GM21576 (cell line): ENCODE measurements around the gene PAPSS1.
"Not testable (repeated sequence)": the region's sequence is repeated elsewhere in the genome, so short reads cannot be mapped to it uniquely, and the experiment has no call there.

Source experiments
- ATAC-seq: cut with Tn5 transposase; IDR thresholded peaks from one replicate; pipeline ENCODE4 v1.9.1; 2021; ENCODE audit warnings: mild to moderate bottlenecking, moderate library complexity; ENCODE audit not compliant: unreplicated experiment

The PAPSS1 gene

GRCh38 chr4:107719922-107720722, at the start of gene PAPSS1:
Gene PAPSS1, minus strand, starts transcription at chr4:107720234. Its CDS starts 55 bp downstream, at chr4:107720179.
- ATAC-seq = peak; percentile 81

DNA sequence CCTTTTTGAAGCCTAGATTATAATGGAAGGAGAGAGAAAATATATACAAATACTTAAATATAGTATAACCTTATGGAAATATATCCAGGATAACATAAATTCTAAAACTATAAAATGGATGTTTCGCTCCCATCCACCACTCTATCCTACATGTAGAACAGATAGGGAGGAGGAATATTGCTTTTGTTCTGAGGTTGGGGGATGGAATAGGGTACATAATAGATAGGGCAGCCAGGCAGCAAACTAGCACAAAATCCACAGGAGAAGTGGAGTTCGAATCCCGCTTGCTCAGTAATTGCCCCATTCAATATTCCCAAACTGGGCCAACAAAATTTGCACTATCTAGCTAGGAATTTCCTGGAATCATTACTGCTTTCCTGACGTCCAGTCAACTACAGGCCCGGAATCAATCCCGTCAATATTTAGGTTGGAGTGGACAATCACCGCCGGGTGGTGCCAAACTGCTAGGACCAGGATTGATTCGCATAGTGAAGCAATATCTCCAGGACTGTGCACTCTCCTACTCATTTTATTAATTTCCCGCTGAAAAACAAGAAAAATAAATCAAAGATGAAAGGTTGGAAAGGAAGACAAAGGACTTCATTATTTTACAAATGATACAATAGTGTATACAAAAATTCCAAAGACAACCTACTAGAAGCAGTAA, 40.4 kb upstream of the PAPSS1 start:
- ATAC-seq = no peak

DNA sequence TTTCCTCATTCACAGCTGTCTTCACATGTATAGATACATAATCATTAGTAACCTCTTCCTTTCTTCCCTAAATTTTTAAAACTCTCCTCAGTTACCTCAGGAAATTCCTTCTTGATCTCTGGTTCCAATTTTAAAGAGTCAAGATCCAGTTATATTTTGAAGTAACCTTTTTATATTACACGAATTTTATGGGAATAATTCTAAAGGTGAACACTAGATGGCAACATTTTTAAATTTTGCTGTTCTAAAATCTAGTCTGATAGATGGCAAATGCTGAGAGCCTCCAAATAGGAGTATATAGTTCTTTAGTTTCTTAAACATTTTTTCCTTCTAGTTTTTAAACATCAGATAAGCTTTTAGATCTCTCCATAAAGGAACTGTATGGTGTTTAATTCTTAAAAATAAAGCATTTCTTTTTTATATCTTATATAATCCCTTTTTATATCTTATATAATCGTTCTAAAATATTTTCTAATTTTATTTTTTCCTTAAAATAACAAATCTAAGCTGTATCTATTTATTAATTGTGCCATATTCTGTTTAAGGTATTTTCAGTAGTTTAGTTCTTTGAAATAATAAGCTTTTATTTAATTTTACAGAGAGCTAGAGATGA, 37.9 kb upstream of the PAPSS1 start:
- no peak for ATAC-seq

DNA sequence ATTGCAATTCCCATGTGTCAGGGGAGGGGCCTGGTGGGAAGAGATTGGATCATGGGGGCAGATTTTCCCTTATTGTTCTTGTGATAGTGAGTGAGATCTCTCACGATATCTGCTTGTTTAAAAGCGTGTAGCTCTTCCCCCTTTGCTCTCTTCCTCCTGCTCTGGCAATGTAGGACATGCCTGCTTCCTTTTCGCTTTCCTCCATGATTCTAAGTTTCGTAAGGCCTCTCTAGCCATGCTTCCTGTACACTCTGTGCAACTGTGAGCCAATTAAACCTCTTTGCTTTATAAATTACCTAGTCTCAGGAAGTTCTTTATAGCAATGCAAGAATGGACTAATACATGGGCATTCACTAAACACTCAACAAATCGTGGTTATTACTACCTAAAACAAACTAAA, 37.2 kb upstream of the PAPSS1 start:
- no peak for ATAC-seq

GRCh38 chr4:107755841-107756356, 35.9 kb upstream of the PAPSS1 start:
- no peak for ATAC-seq

- ATAC-seq = no peak
Observed at GRCh38 chr4:107751670-107752069, 31.6 kb upstream of the PAPSS1 start.

- no peak for ATAC-seq
Observed at GRCh38 chr4:107747748-107748486, 27.9 kb upstream of the PAPSS1 start.

DNA sequence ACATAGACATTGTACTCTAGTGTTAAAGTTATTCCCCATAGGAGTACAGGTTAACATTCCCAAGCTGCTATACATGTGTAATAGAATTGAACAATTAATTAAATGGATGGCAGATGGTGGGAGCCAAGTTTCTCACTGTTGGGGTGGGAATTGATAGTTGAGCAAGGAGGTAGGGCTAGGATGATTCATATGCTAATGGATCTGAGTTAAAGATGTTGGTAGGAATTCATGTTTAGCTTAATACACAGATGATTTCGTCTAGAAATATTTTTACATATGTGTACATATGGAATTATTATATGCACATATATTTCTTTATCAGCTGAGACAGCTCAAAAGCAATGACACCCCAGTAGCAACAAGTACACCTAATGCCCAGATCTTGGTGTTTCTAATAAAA, 26.1 kb upstream of the PAPSS1 start:
- no peak for ATAC-seq

DNA sequence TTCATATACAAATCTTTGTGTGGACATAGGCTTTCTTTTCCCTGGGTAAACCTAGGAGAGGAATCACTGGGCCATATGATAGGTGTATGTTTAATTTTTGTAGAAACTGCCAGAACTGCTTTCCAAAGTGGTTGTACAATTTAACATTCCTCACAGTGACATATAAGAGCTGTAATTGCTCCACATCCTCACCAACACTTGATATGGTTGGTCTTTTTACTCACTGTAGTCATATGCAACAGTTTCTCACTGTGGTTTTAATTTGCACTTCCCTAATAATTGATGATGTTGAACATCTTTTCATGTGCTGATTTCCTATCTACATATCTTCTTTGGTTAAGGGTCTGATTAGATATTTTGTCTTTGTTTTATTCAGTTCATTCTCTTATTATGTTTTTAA, 24.5 kb upstream of the PAPSS1 start:
- ATAC-seq = no peak

DNA sequence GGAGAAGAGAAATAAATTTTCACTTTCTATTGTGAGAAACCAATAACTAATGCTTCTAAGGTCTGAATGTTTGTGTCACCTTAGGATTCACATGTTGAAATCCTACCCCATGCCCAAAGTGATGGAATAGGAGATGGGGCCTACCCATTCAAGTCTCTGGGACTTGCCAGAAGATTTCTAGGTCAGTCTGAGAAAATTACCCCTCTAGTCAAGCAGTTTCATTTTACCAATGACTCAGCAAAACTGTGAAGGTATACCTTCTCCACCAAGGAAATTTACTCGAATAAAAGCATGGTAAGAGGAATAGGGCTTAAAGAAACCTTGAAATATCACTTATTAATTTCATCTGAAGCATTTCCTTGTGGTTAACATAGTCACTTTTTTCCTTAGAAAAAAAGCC, 23.5 kb upstream of the PAPSS1 start:
- ATAC-seq = no peak

DNA sequence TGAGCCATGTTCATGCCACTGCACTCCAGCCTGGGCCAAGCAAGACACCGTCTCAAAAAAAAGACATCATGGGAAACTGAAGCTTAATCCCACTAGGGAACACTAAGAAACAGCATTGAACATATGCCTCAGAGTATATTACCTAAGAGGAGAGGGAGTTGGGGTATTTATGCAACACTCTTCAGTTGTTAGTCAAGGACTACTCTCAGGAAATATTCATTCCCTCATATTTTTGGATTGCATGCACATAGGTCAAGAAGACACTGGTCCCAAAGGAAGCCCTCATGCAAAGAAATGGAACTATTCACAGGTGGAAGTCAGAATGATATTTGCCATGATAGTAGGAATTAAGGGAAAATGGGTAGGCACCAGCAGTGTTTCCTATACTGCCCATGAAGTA, 22.8 kb upstream of the PAPSS1 start:
- no peak for ATAC-seq

GRCh38 chr4:107742196-107742595, 22.2 kb upstream of the PAPSS1 start:
- ATAC-seq = no peak

GRCh38 chr4:107740950-107741701, 21.1 kb upstream of the PAPSS1 start:
- no peak for ATAC-seq

DNA sequence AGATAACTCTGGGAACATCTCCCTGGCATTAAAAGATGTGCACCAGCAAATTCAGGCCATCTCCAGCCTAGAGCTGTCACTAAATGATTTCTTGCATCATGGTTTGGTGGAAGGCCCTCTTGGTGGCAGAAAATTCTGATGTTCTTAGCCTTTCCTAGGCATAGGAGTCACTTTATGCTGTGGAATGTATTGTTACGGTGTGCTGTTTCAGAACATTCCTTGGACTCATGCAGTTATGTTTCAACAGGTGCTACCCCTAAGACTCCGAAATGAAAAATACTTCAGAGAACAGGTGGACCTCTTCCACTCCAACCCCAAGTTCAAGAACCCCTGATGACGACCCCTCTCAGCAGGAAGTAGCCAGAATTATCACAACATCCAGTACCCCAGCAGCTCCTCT, 20.3 kb upstream of the PAPSS1 start:
- no peak for ATAC-seq

DNA sequence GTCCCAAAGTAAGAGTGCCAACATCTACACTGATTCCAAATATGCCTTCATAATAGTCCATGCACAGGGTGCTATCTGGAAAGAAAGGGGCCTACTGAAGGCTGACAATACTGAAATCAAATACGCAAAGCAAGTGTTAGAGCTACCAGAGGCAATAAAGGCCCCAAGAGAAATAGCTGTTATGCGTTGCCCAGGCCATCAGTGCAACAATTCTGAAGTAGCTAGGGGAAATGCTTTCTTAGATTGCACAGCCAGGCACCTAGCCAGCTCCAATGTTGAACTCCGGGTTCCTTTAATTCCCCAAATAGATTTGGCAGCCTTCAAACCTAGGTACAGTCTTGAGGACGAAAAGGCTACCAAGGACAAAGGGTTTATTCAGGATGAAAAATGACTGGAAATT, 17.4 kb upstream of the PAPSS1 start:
- no peak for ATAC-seq

- peak; percentile 63 for ATAC-seq
Observed at GRCh38 chr4:107736924-107737448, 17.0 kb upstream of the PAPSS1 start.

GRCh38 chr4:107736037-107736436, 16.0 kb upstream of the PAPSS1 start:
- peak; percentile 64 for ATAC-seq

- no peak for ATAC-seq
Observed at GRCh38 chr4:107734120-107734519, 14.1 kb upstream of the PAPSS1 start.

DNA sequence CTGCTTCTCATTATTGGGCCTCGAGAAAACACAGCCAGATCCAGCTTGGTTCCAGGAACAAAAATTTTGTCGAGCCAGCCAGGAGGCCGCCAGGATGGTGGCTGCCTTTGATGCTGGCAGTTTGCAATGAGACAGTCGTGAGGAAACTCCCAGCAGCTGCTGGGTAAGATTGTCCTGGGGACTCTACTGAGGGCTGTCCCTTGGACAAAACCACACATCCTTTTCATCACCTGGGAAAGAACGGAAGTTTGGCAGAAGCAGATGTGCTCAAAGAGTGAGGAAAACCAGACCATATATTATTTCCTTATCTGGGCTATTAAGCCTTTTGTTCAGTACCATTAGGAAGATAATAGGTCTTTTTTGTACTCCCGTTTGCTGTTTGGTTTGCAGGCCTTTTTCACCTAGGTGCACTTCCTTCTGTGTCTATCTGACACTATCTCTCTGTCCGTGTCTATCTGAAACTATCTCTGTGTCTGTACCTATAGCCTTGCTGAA, 13.4 kb upstream of the PAPSS1 start:
- no peak for ATAC-seq

DNA sequence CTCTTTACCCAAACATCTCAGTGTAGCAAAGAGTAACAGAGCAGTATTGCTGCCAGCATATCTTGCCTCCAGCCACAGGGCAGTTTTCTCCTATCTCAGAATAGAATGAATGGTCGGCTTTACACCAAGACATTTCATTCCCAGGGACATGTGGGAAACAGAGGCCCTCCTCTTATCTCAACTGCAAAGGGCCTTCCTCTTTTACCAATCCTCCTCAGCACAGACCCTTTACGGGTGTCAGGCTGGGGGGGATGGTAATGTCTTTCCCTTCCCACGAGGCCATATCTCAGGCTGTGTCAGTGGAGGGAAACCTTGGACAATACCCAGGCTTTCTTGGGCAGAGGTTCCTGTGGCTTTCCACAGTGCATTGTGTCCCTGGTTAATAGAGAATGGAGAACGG, 9.0 kb upstream of the PAPSS1 start:
- not testable (repeated sequence) for ATAC-seq
